SK-N-MC (cell line): ENCODE results near the gene ZEB2.
A peak's percentile ranks its signal among the peaks of the same experiment; 100 is the strongest.

Experiments
- DNase-seq: peaks from one replicate; pipeline ENCODE4 v3.0.0-alpha.2; 2011; ENCODE audit warnings: low read depth, low spot score
- H3K27ac ChIP-seq: fragments of 200-600 bp; sonication (generic); 2 replicates; pipeline ENCODE4 v1.5.1; 2016; ENCODE audit warnings: mixed run types
- H3K36me3 ChIP-seq: fragments of 200-600 bp; sonication (generic); 2 replicates; pipeline ENCODE4 v1.6.1; 2017; ENCODE audit warnings: antibody characterized with exemption, low read length, mixed read lengths; ENCODE audit not compliant: insufficient read depth
- H3K4me3 ChIP-seq: fragments of 200-600 bp; sonication (generic); 2 replicates; pipeline ENCODE4 v1.5.1; 2016
- H3K9ac ChIP-seq: fragments of 200-600 bp; sonication (generic); 2 replicates; pipeline ENCODE4 v1.8.0; 2017; ENCODE audit warnings: mixed run types, mixed read lengths; ENCODE audit not compliant: insufficient read length
- H3K9me3 ChIP-seq: fragments of 200-600 bp; sonication (generic); 2 replicates; pipeline ENCODE4 v1.6.1; 2017; ENCODE audit warnings: low read depth, mild to moderate bottlenecking, antibody characterized with exemption, low read length, moderate library complexity, mixed read lengths
- EZH2 ChIP-seq: fragments of 200-600 bp; sonication (generic); IDR thresholded peaks from one replicate; pipeline ENCODE4 v1.6.1; 2017; ENCODE audit warnings: antibody characterized with exemption
- FOXP2 ChIP-seq: optimal IDR thresholded peaks from 2 replicates; pipeline ENCODE3; 2011; ENCODE audit warnings: mild to moderate bottlenecking, moderate library complexity; ENCODE audit not compliant: insufficient read depth; ENCODE audit errors: extremely low read length, control extremely low read depth
- POLR2AphosphoS5 ChIP-seq: IDR thresholded peaks from 2 replicates; pipeline ENCODE4 v1.6.1; 2012; ENCODE audit warnings: mild to moderate bottlenecking, low read depth, low read length, borderline replicate concordance

ZEB2 gene

GRCh38 chr2:144552821-144553220, 32.9 kb upstream of the ZEB2 start:
- no peaks in the 10 kb centered on the region for H3K9me3 ChIP-seq
- no peak overlapping the region for H3K27ac ChIP-seq
- H3K36me3 ChIP-seq = no peaks in the 10 kb centered on the region
- no peak for DNase-seq
- no peak overlapping the region for H3K4me3 ChIP-seq
- TF ChIP-seq EZH2 (no peak), POLR2AphosphoS5 (no peak)
- no peak overlapping the region for H3K9ac ChIP-seq

- Histone ChIP-seq H3K27ac (no peak overlapping the region), H3K9ac (no peak overlapping the region), H3K36me3 (no peaks in the 10 kb centered on the region), H3K9me3 (no peaks in the 10 kb centered on the region), H3K4me3 (no peak overlapping the region)
- TF ChIP-seq POLR2AphosphoS5 = no peak
- TF ChIP-seq FOXP2 = no peak
- no peak for TF ChIP-seq EZH2
- DNase-seq = no peak
Observed at GRCh38 chr2:144550911-144551310, 31.0 kb upstream of the ZEB2 start.

GRCh38 chr2:144550084-144550483, 30.2 kb upstream of the ZEB2 start:
- TF ChIP-seq FOXP2 (no peak), EZH2 (no peak), POLR2AphosphoS5 (no peak)
- Histone ChIP-seq H3K9ac (no peak overlapping the region), H3K27ac (no peak overlapping the region), H3K4me3 (no peak overlapping the region), H3K36me3 (no peaks in the 10 kb centered on the region), H3K9me3 (no peaks in the 10 kb centered on the region)
- no peak for DNase-seq

- H3K9me3 ChIP-seq = no peaks in the 10 kb centered on the region
- H3K4me3 ChIP-seq = no peak overlapping the region; the same call in 1 of the 2 replicates
- no peak overlapping the region for H3K27ac ChIP-seq
- TF ChIP-seq FOXP2 (no peak), POLR2AphosphoS5 (no peak), EZH2 (no peak)
- no peak for DNase-seq
- H3K36me3 ChIP-seq = no peaks in the 10 kb centered on the region
- H3K9ac ChIP-seq = no peak overlapping the region
Observed at GRCh38 chr2:144548532-144549191, 28.7 kb upstream of the ZEB2 start.

GRCh38 chr2:144548088-144548487, 28.2 kb upstream of the ZEB2 start:
- no peak for TF ChIP-seq EZH2
- DNase-seq = no peak
- peaks cover 2% of the 10 kb centered on the region; the same call in 1 of the 2 replicates for H3K9me3 ChIP-seq
- H3K9ac ChIP-seq = peak overlapping the region; percentile 25
- peak overlapping the region; percentile 31 for H3K4me3 ChIP-seq
- H3K27ac ChIP-seq = peak overlapping the region; percentile 54
- no peaks in the 10 kb centered on the region for H3K36me3 ChIP-seq

GRCh38 chr2:144547494-144547893, 27.6 kb upstream of the ZEB2 start:
- H3K9me3 ChIP-seq = peaks cover 3% of the 10 kb centered on the region; the same call in 1 of the 2 replicates
- H3K27ac ChIP-seq = no peak overlapping the region
- peak overlapping the region; percentile 31 for H3K4me3 ChIP-seq
- TF ChIP-seq FOXP2 (no peak), EZH2 (no peak), POLR2AphosphoS5 (no peak)
- H3K36me3 ChIP-seq = no peaks in the 10 kb centered on the region
- no peak for DNase-seq
- peak overlapping the region; percentile 25 for H3K9ac ChIP-seq

GRCh38 chr2:144546933-144547332, 27.0 kb upstream of the ZEB2 start:
- H3K9me3 ChIP-seq = peaks cover 3% of the 10 kb centered on the region; the same call in 1 of the 2 replicates
- no peaks in the 10 kb centered on the region for H3K36me3 ChIP-seq
- no peak for TF ChIP-seq POLR2AphosphoS5
- no peak for TF ChIP-seq FOXP2
- no peak for TF ChIP-seq EZH2
- no peak for DNase-seq
- H3K4me3 ChIP-seq = no peak overlapping the region
- H3K27ac ChIP-seq = no peak overlapping the region
- no peak overlapping the region for H3K9ac ChIP-seq

- H3K36me3 ChIP-seq = no peaks in the 10 kb centered on the region
- no peak for TF ChIP-seq FOXP2
- no peak for TF ChIP-seq POLR2AphosphoS5
- no peak for TF ChIP-seq EZH2
- H3K9me3 ChIP-seq = peaks cover 3% of the 10 kb centered on the region; the same call in 1 of the 2 replicates
- DNase-seq = no peak
- no peak overlapping the region for H3K9ac ChIP-seq
- no peak overlapping the region for H3K4me3 ChIP-seq
- no peak overlapping the region for H3K27ac ChIP-seq
Observed at GRCh38 chr2:144545787-144546186, 25.9 kb upstream of the ZEB2 start.

GRCh38 chr2:144544053-144544452, 24.1 kb upstream of the ZEB2 start:
- no peaks in the 10 kb centered on the region for H3K36me3 ChIP-seq
- H3K9me3 ChIP-seq = peaks cover 3% of the 10 kb centered on the region; the same call in 1 of the 2 replicates
- no peak overlapping the region for H3K9ac ChIP-seq
- H3K27ac ChIP-seq = no peak overlapping the region
- TF ChIP-seq POLR2AphosphoS5 = no peak
- no peak for TF ChIP-seq FOXP2
- TF ChIP-seq EZH2 = no peak
- H3K4me3 ChIP-seq = no peak overlapping the region
- DNase-seq = no peak
